Endothelial cell of umbilical vein (primary cell): Measurements from ENCODE around the gene RPSA. TPM values are rescaled to one million over a fixed set of nuclear protein-coding genes. Genes with fewer than 3 reads are reported as not detected.

ENCODE experiments used
- BruUV-seq: library from RNA; stranded (reverse); fragments of 400-500 nt; replicated peaks from 2 replicates; lab custom pipeline; 2021; lab: Mats Ljungman, UMichigan
- CTCF ChIA-PET: fragments of 300-600, 350-600 bp; sonication (Branson Sonifier 250); formaldehyde crosslinking; loops from one replicate; lab custom pipeline; 2021; ENCODE audit warnings: antibody characterized with exemption, inconsistent platforms; lab: Charles Lee
- POLR2A ChIA-PET: fragments of 300-600, 350-600 bp; sonication (Branson Sonifier 250); formaldehyde crosslinking; loops from one replicate; lab custom pipeline; 2021; ENCODE audit warnings: antibody characterized with exemption, inconsistent platforms; lab: Charles Lee
- DNase-seq: peaks from one replicate; pipeline ENCODE4 v3.0.0-alpha.2; 2011; ENCODE audit warnings: low read depth, low spot score
- FAIRE-seq: peaks from 2 replicates; lab custom pipeline; 2011; peaks lifted over from hg19 to GRCh38; lab: Jason Lieb, UNC
- H2AFZ ChIP-seq: 2 replicates; pipeline ENCODE4 v1.6.0; 2012; ENCODE audit warnings: low read depth, low read length, control low read depth, inconsistent platforms
- H3K27ac ChIP-seq: 2 replicates; pipeline ENCODE4 v1.5.1; 2011; ENCODE audit warnings: low read depth, mild to moderate bottlenecking, control low read depth, low read length, moderate library complexity; ENCODE audit not compliant: insufficient read depth
- H3K27me3 ChIP-seq, 2 experiments: 2 replicates each; pipeline versions ENCODE4 v1.6.0 to v1.6.1; 2011; ENCODE audit warnings: low read length in 2 of 2, mixed read lengths in 1 of 2; ENCODE audit not compliant: control insufficient read depth in 2 of 2, insufficient read depth in 2 of 2
- H3K36me3 ChIP-seq, 2 experiments: 2 replicates in 1 of 2; 3 replicates in 1 of 2; pipeline ENCODE4 v1.5.1; 2011; ENCODE audit warnings: low read length in 2 of 2, mild to moderate bottlenecking in 1 of 2, moderate library complexity in 1 of 2; ENCODE audit not compliant: control insufficient read depth in 2 of 2, insufficient read depth in 2 of 2; ENCODE audit errors: extremely low read depth in 1 of 2
- H3K4me1 ChIP-seq: 3 replicates; pipeline ENCODE4 v1.5.1; 2011; ENCODE audit warnings: mild to moderate bottlenecking, low read length; ENCODE audit not compliant: control insufficient read depth, insufficient read depth; ENCODE audit errors: extremely low read depth
- H3K4me2 ChIP-seq: 2 replicates; pipeline ENCODE4 v1.6.1; 2011; ENCODE audit warnings: low read length, control low read depth, mixed read lengths; ENCODE audit not compliant: insufficient read depth
- H3K4me3 ChIP-seq, 3 experiments: fragments of 200-600 bp in 1 of 3; sonication (generic), shearing (Covaris generic) in 1 of 3; replicated peaks in 1 of 3; 2 replicates each; pipeline ENCODE4 v1.5.1; 2011 to 2016; ENCODE audit warnings: control low read depth in 3 of 3, low read length in 3 of 3, mild to moderate bottlenecking in 2 of 3, inconsistent platforms in 1 of 3, low read depth in 1 of 3, moderate library complexity in 1 of 3; ENCODE audit not compliant: insufficient read depth in 1 of 3
- H3K79me2 ChIP-seq: 2 replicates; pipeline ENCODE4 v1.6.0; 2012; ENCODE audit warnings: low read length, inconsistent platforms; ENCODE audit not compliant: control insufficient read depth, insufficient read depth
- H3K9ac ChIP-seq: replicated peaks from 2 replicates; pipeline ENCODE3; 2011; ENCODE audit warnings: low read length, control low read depth; ENCODE audit not compliant: insufficient read depth; ENCODE audit errors: extremely low read depth
- H3K9me1 ChIP-seq: replicated peaks from 3 replicates; pipeline ENCODE4 v1.6.0; 2011; ENCODE audit warnings: mild to moderate bottlenecking, low read length; ENCODE audit not compliant: control insufficient read depth, insufficient read depth; ENCODE audit errors: extremely low read depth
- H3K9me3 ChIP-seq: replicated peaks from 2 replicates; pipeline ENCODE4 v1.5.1; 2012; ENCODE audit warnings: low read length, inconsistent platforms; ENCODE audit not compliant: control insufficient read depth, insufficient read depth
- H4K20me1 ChIP-seq: replicated peaks from 2 replicates; pipeline ENCODE3; 2011; ENCODE audit warnings: mild to moderate bottlenecking, low read length; ENCODE audit not compliant: control insufficient read depth, insufficient read depth; ENCODE audit errors: extremely low read depth
- EZH2 ChIP-seq: IDR thresholded peaks from 2 replicates; pipeline ENCODE4 v1.6.1; 2012; ENCODE audit warnings: borderline replicate concordance, low read depth, mild to moderate bottlenecking, moderate library complexity, low read length, inconsistent platforms; ENCODE audit not compliant: severe bottlenecking
- FOS ChIP-seq: IDR thresholded peaks from 2 replicates; pipeline ENCODE4 v1.6.1; 2011; ENCODE audit warnings: mild to moderate bottlenecking, low read length, moderate library complexity, borderline replicate concordance; ENCODE audit not compliant: insufficient read depth
- GATA2 ChIP-seq: IDR thresholded peaks from 2 replicates; pipeline ENCODE4 v1.7.0; 2011; ENCODE audit warnings: low read depth, mild to moderate bottlenecking, moderate library complexity, mixed read lengths, low read length; ENCODE audit not compliant: insufficient read length, insufficient read depth
- JUN ChIP-seq: IDR thresholded peaks from 2 replicates; pipeline ENCODE4 v1.6.1; 2011; ENCODE audit warnings: borderline replicate concordance, low read depth; ENCODE audit not compliant: insufficient read length, insufficient read depth
- MYC ChIP-seq: IDR thresholded peaks from one replicate; pipeline ENCODE4 v1.6.1; 2011; ENCODE audit warnings: mild to moderate bottlenecking, low read depth, low read length
- POLR2A ChIP-seq: IDR thresholded peaks from 2 replicates; pipeline ENCODE4 v1.6.1; 2012; ENCODE audit warnings: low read depth, mild to moderate bottlenecking, control low read depth, low read length
- POLR2AphosphoS5 ChIP-seq: IDR thresholded peaks from 2 replicates; pipeline ENCODE4 v1.6.1; 2012; ENCODE audit warnings: low read depth, mild to moderate bottlenecking, control low read depth, low read length, moderate library complexity; ENCODE audit not compliant: insufficient read depth
- dilution Hi-C: fragments of 300-500 bp; cut with MboI; formaldehyde crosslinking; loops from one replicate; pipeline ENCODE4 v1.15.0; 2019; ENCODE audit warnings: low sequenced_read_pairs; ENCODE audit not compliant: extremely low pct_ligation_motif_present
- intact Hi-C: fragments of 100-400 bp; cut with micrococcal nuclease; formaldehyde crosslinking; loops from one replicate; pipeline ENCODE4 v1.10.0; 2022
- polyA plus RNA-seq, 4 experiments: library from polyadenylated mRNA; depleted of rRNA in 3 of 4; stranded (reverse) in 3 of 4; unstranded in 1 of 4; fragments of >200 nt; gene quantifications; 2 replicates each; pipeline versions ENCODE4 v1.2.1 to v1.2.3, GENCODE V29; 2011 to 2012; ENCODE audit warnings: missing spikeins in 1 of 4
- total RNA-seq: library from RNA; stranded (reverse); gene quantifications from 2 replicates; pipeline ENCODE4 v1.2.3, GENCODE V29; 2021
- TF ChIP-seq, protein P1 (sequence below), 2 donors: IDR thresholded peaks; 1 replicate in 1 of 2; 2 replicates in 1 of 2; pipeline ENCODE4 v1.5.1; 2011; ENCODE audit warnings: low read length in 2 of 2, mild to moderate bottlenecking in 2 of 2, moderate library complexity in 2 of 2, control low read depth in 1 of 2, inconsistent platforms in 1 of 2, low read depth in 1 of 2; ENCODE audit not compliant: insufficient read depth in 1 of 2; ENCODE audit errors: extremely low read depth in 1 of 2
- TF ChIP-seq, protein P2 (sequence below): IDR thresholded peaks from 2 replicates; pipeline ENCODE4 v1.6.1; 2011; ENCODE audit not compliant: insufficient read depth, insufficient read length

The RPSA gene
- total and polyA plus RNA-seq, 2 donors (not counting 3 experiments of a cell fraction or from before 2014, with no cell fraction given), result 1,357 to 3,687 TPM

DNA sequence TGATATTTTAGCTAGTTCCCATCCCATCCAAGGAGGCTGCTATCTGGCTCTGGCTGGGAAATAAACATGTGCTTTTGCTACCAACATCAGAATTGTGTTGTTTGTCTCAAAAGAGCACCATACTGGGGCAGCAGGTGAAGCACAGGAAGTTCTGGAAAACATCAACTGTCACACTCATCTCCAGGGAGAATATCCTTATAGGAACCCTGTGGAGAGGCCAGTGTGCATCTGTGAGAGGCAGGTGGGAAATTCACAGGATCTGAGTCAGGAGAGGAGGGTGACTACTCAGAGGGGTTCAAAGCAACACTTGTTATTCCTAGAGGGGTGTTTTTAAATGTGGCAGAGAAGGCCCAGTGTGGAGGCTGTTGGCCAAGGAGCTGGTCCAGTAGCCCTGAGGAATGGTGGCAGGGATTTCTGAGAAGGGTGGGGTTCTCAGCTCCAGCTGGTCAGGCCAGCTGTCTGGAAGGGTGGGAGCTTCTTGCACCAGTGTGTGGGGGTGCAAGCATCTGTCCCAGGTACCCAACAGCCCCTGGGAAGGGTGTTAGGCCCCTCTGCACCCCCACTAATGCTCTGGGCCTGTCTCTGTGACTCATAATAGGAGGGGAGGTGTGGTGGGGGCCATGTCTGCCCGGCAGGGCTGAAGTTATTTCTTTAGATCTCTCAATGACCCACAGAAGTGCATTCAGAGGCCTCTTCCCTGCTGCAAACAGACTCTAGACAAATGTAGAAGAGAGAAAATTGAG is 28.7 kb downstream of the RPSA start:
- ChIA-PET CTCF (interaction anchor here (1.2 kb wide), 1 partner anchor 12 kb away, joined by 4 read pairs; no protein-coding TSS in a partner anchor), POLR2A (no interaction called here)
- no peaks in the 10 kb centered on the region for H3K27me3 ChIP-seq
- DNase-seq (no peak), FAIRE-seq (no peak)
- no peak for TF ChIP-seq JUN
- TF ChIP-seq, protein P1, sequence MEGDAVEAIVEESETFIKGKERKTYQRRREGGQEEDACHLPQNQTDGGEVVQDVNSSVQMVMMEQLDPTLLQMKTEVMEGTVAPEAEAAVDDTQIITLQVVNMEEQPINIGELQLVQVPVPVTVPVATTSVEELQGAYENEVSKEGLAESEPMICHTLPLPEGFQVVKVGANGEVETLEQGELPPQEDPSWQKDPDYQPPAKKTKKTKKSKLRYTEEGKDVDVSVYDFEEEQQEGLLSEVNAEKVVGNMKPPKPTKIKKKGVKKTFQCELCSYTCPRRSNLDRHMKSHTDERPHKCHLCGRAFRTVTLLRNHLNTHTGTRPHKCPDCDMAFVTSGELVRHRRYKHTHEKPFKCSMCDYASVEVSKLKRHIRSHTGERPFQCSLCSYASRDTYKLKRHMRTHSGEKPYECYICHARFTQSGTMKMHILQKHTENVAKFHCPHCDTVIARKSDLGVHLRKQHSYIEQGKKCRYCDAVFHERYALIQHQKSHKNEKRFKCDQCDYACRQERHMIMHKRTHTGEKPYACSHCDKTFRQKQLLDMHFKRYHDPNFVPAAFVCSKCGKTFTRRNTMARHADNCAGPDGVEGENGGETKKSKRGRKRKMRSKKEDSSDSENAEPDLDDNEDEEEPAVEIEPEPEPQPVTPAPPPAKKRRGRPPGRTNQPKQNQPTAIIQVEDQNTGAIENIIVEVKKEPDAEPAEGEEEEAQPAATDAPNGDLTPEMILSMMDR (IDR thresholded peaks at IDR 0.05; ENCODE audit: extremely low read depth in 1 of 2, insufficient read depth in 1 of 2, low read depth in 1 of 2, low read length in 2 of 2), result no peak
- H3K27ac ChIP-seq, result no peak overlapping the region
- H2AFZ ChIP-seq, result peak overlapping the region; percentile 15
- no peaks in the 10 kb centered on the region for H3K9me3 ChIP-seq
- no peaks in the 10 kb centered on the region for H3K36me3 ChIP-seq
- no peaks in the 10 kb centered on the region for H3K9me1 ChIP-seq
- peaks cover 7% of the 10 kb centered on the region for H3K4me1 ChIP-seq
- no peaks in the 10 kb centered on the region for H3K79me2 ChIP-seq
- no peaks in the 10 kb centered on the region for H4K20me1 ChIP-seq
- no peak overlapping the region for H3K4me2 ChIP-seq
- intact Hi-C loops (no loop called here), dilution Hi-C loops (no loop called here)
- no peak overlapping the region for H3K4me3 ChIP-seq
- BruUV-seq, result no TSS peak
- H3K9ac ChIP-seq, result no peak overlapping the region

DNA sequence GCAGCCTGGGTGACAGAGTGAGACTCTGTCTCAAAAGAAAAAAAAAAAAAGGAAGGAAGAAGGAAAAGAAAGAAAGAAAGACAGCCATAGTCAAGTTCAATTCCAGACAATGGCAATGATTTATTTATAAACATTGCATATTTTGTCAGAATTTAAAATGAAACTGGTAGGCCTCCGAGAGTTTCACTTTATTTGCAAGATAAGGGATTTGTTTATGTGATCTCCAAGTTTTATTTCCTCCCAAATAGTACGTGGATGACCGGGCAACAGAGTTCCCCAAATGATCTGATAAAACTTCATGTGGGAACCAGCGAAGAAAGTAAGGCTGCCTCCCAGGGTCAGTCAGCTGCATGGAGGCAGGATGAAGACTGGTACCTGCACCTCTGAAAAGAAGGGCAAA is 32.4 kb downstream of the RPSA start:
- Histone ChIP-seq H3K4me1 (peaks cover 1% of the 10 kb centered on the region), H2AFZ (no peak overlapping the region), H3K9ac (no peak overlapping the region), H3K27ac (no peak overlapping the region), H3K4me3 (no peak overlapping the region), H3K9me3 (no peaks in the 10 kb centered on the region), H3K4me2 (no peak overlapping the region), H3K79me2 (no peaks in the 10 kb centered on the region), H4K20me1 (no peaks in the 10 kb centered on the region), H3K27me3 (no peaks in the 10 kb centered on the region), H3K9me1 (no peaks in the 10 kb centered on the region), H3K36me3 (no peaks in the 10 kb centered on the region)
- CTCF ChIA-PET, result interaction anchor here (1.0 kb wide), 1 partner anchor 9 kb away, joined by 7 read pairs; no protein-coding TSS in a partner anchor
- no TSS peak for BruUV-seq
- TF ChIP-seq, protein P1 (IDR thresholded peaks at IDR 0.05; ENCODE audit: extremely low read depth in 1 of 2, insufficient read depth in 1 of 2, low read depth in 1 of 2, low read length in 2 of 2), result no peak
- TF ChIP-seq POLR2A (no peak), JUN (no peak), FOS (no peak), POLR2AphosphoS5 (no peak), MYC (no peak), EZH2 (no peak), GATA2 (no peak)
- TF ChIP-seq, protein P2, sequence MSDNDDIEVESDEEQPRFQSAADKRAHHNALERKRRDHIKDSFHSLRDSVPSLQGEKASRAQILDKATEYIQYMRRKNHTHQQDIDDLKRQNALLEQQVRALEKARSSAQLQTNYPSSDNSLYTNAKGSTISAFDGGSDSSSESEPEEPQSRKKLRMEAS, result no peak
- dilution Hi-C loops, result no loop called here
- DNase-seq, result no peak
- POLR2A ChIA-PET, result no interaction called here
- intact Hi-C loops, result no loop called here
- no peak for FAIRE-seq
